HepG2 (cell line): ENCODE measurements around the gene OGA.

Experiments used
- ATF1 ChIP-seq: IDR thresholded peaks from 2 replicates; pipeline ENCODE4 v1.6.1; 2016; ENCODE audit warnings: mild to moderate bottlenecking, control low read depth
- MIER2 ChIP-seq: IDR thresholded peaks from 2 replicates; pipeline ENCODE4 v1.6.1; 2016; ENCODE audit warnings: missing biosample characterization, missing genetic modification reagents

- no peak for TF ChIP-seq MIER2 (CRISPR knock-in tag)
- no peak for TF ChIP-seq ATF1 (CRISPR knock-in tag)
Measured at GRCh38 chr10:101858723-101859500, 40.7 kb upstream of the OGA start.
